Type B pancreatic cell (in vitro differentiated cells): ENCODE data around the gene SLCO6A1. TPM values are rescaled to one million over a fixed set of nuclear protein-coding genes. Genes with fewer than 3 reads are reported as not detected.
"Not testable (repeated sequence)": the region's sequence is repeated elsewhere in the genome, so short reads cannot be mapped to it uniquely, and the experiment has no call there.

Source experiments
- DNase-seq: peaks from one replicate; pipeline ENCODE4 v3.0.0; 2021; ENCODE audit warnings: mixed read lengths; ENCODE audit not compliant: unreplicated experiment; ENCODE audit errors: extremely low spot score
- H3K27ac Mint-ChIP-seq: 2 replicates; pipeline ENCODE4 v1.8.0; 2021; ENCODE audit warnings: mild to moderate bottlenecking, mixed read lengths
- H3K27me3 Mint-ChIP-seq: 2 replicates; pipeline ENCODE4 v1.8.0; 2021; ENCODE audit warnings: mixed read lengths
- H3K36me3 Mint-ChIP-seq: 2 replicates; pipeline ENCODE4 v1.8.0; 2021; ENCODE audit warnings: mixed read lengths
- H3K4me1 Mint-ChIP-seq: one replicate; pipeline ENCODE4 v1.8.0; 2021; ENCODE audit warnings: mixed read lengths; ENCODE audit not compliant: unreplicated experiment
- H3K4me3 Mint-ChIP-seq: 2 replicates; pipeline ENCODE4 v1.8.0; 2021; ENCODE audit warnings: mild to moderate bottlenecking, mixed read lengths
- H3K9me3 Mint-ChIP-seq: 2 replicates; pipeline ENCODE4 v1.8.0; 2021; ENCODE audit warnings: mixed read lengths
- total RNA-seq: library from RNA; stranded (reverse); gene quantifications from 2 replicates; pipeline ENCODE4 v1.2.1, GENCODE V29; 2021; ENCODE audit warnings: low replicate concordance
- TF ChIP-seq, protein P1 (sequence below): fragments of 200-600 bp; sonication (generic); conservative IDR thresholded peaks from 2 replicates; pipeline ENCODE4 v1.5.0; 2021; ENCODE audit warnings: antibody characterized with exemption, mild to moderate bottlenecking

Gene SLCO6A1
- total RNA-seq, 1 donor from 2014 or later, result 0.43 TPM

DNA sequence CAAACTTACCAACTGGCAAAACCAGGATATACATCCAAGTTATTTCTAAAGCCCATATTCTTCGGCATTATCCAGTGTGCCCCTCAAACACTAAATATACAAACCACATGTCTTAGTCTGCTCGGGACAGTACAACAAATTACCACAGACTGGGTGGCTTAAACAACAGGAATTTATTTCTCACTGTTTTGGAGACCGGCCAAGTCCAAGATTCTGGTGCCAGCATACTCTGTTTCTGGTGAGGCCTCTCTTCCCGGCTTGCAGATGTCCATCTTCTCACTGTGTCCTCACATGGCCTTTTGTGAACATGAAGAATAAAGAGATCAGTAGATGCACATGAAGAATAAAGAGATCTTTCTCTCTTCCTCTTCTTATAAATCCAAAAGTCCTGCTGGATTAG lies 12.9 kb upstream of the SLCO6A1 start:
- Mint-ChIP-seq H3K27ac (no peak overlapping the region), H3K27me3 (no peaks in the 10 kb centered on the region)
- TF ChIP-seq, protein P1, sequence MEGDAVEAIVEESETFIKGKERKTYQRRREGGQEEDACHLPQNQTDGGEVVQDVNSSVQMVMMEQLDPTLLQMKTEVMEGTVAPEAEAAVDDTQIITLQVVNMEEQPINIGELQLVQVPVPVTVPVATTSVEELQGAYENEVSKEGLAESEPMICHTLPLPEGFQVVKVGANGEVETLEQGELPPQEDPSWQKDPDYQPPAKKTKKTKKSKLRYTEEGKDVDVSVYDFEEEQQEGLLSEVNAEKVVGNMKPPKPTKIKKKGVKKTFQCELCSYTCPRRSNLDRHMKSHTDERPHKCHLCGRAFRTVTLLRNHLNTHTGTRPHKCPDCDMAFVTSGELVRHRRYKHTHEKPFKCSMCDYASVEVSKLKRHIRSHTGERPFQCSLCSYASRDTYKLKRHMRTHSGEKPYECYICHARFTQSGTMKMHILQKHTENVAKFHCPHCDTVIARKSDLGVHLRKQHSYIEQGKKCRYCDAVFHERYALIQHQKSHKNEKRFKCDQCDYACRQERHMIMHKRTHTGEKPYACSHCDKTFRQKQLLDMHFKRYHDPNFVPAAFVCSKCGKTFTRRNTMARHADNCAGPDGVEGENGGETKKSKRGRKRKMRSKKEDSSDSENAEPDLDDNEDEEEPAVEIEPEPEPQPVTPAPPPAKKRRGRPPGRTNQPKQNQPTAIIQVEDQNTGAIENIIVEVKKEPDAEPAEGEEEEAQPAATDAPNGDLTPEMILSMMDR, result no peak

DNA sequence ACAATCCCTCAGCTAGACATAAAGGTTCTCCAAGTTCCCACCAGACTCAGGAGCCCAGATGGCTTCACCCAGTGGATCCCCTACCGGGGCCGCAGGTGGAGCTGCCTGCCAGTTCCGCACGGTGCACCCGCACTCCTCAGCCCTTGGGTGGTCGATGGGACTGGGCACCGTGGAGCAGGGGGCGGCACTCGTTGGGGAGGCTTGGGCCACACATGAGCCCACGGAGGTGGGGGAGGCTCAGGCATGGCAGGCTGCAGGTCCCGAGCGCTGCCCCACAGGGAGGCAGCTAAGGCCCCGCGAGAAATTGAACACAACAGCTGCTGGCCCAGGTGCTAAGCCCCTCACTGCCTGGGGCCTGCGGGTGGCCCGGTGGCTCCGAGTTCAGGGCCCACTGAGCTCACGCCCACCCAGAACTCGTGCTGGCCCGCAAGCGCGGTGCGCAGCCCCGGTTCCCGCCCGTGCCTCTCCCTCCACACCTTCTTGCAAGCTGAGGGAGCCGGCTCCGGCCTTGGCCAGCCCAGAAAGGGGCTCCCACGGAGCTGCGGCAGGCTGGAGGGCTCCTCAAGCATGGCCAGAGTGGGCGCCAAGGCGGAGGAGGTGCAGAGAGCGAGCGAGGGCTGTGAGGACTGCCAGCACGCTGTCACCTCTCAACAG lies 7.4 kb downstream of the SLCO6A1 start:
- not testable (repeated sequence) for H3K4me3 Mint-ChIP-seq, H3K4me1 Mint-ChIP-seq, H3K9me3 Mint-ChIP-seq, DNase-seq, H3K27me3 Mint-ChIP-seq, H3K27ac Mint-ChIP-seq, H3K36me3 Mint-ChIP-seq

More for the DNA sequence above, 12.9 kb upstream of the SLCO6A1 start:
- Mint-ChIP-seq H3K36me3 (no peaks in the 10 kb centered on the region), H3K9me3 (no peaks in the 10 kb centered on the region), H3K4me1 (no peaks in the 10 kb centered on the region), H3K4me3 (no peak overlapping the region)
- no peak for DNase-seq

DNA sequence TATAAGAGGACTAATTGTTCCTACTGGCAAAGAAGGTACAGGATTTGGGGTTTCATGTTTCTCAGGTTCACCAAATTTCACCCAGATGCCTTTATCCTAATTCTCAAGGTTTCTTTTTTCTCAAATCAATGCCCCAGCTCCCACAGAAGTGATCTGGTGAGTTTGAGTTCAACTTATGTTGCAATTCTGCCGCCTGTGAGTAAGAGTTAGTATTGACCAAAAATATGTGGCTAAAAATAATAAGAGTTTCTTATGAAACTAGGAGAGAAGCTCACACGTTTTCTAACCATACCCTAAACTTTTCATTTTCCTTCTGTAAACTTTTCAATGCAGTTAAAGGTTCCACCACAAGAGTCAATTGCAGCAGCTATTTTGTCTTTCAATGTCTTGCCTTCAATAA lies 15.1 kb downstream of the SLCO6A1 start:
- H3K27me3 Mint-ChIP-seq, result no peaks in the 10 kb centered on the region
- no peaks in the 10 kb centered on the region for H3K9me3 Mint-ChIP-seq
- no peak for DNase-seq
- TF ChIP-seq, protein P1, result no peak
- no peak overlapping the region for H3K27ac Mint-ChIP-seq
- no peaks in the 10 kb centered on the region for H3K4me1 Mint-ChIP-seq
- H3K36me3 Mint-ChIP-seq, result no peaks in the 10 kb centered on the region
- H3K4me3 Mint-ChIP-seq, result no peak overlapping the region

DNA sequence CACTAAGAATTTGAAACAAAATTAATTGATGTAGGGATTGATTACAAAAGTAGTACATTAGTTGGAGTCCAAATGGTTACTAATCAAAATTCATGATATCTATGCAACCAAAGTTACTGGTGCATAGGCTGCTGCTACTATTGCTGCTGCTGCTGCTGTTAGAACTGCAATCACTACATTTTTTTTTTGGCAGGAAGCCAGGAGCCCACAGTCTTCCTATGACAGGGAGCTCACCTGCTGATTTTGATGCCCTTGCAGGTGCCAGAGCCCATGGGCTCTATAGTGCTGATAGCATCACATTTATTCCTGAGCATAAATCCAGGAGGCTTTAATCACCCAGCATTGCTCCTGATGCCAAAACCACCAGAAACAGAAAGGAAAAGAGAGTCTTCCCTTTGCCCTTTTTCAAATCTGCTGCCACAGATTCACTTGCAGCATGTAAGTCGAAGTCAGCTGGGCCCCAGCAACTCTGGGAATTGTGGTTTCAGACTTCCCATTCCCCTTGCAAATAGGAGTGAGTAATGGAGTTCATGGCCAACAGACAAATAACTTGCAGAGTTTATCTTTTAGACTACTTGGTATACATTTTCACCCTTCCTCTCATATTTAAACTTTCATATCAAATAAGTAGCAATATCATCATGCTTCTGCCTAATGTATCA lies 17.6 kb downstream of the SLCO6A1 start:
- Mint-ChIP-seq H3K27me3 (no peaks in the 10 kb centered on the region), H3K27ac (no peak overlapping the region), H3K9me3 (no peaks in the 10 kb centered on the region), H3K4me3 (no peak overlapping the region), H3K4me1 (no peaks in the 10 kb centered on the region), H3K36me3 (no peaks in the 10 kb centered on the region)
- TF ChIP-seq, protein P1, result no peak
- DNase-seq, result no peak

DNA sequence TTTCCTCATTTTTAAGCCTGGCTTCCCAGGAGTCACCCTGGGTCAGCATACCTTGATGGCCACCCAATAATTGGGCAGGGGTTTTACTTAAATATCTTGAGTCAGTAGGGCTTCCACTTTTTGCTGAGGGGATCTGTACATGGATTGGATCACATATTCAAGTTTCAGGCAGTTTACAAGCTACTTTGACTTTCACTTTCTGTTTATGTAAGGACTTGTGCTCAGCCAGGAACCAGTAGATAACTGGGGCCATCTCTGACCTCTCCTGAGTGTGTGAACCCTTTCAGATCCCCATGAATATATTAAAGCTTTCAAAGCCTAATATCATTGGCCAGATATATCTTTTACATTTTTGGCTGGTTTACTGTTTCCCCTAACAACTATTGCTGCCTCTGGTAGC lies 45.1 kb downstream of the SLCO6A1 start:
- DNase-seq, result no peak
- H3K27me3 Mint-ChIP-seq, result no peaks in the 10 kb centered on the region
- TF ChIP-seq, protein P1, result no peak
- no peak overlapping the region for H3K27ac Mint-ChIP-seq
- H3K4me1 Mint-ChIP-seq, result no peaks in the 10 kb centered on the region
- no peaks in the 10 kb centered on the region for H3K36me3 Mint-ChIP-seq
- H3K4me3 Mint-ChIP-seq, result no peak overlapping the region
- peaks cover 5% of the 10 kb centered on the region for H3K9me3 Mint-ChIP-seq

DNA sequence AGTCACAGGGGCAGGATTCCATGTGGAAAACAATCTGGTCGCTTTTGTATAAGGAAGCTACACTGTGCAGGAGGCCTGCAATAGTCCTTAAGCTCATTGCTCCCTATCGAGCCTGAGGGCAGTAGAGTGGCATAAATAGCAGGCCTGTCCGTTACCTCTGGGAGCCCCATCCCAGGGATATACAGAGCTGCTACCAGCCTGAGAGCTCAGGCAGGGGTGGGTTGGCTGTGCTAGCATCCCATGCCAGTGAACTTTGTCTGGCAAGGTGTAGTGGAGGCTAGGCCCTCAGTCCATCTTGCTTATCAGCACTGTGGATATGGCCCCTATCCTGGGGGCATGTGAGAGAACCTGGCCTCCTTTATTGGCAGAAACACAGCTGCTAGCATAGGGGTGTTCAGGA lies 47.7 kb downstream of the SLCO6A1 start:
- H3K4me1 Mint-ChIP-seq, result no peaks in the 10 kb centered on the region
- H3K36me3 Mint-ChIP-seq, result no peaks in the 10 kb centered on the region
- TF ChIP-seq, protein P1, result no peak
- H3K27me3 Mint-ChIP-seq, result no peaks in the 10 kb centered on the region
- DNase-seq, result no peak
- H3K27ac Mint-ChIP-seq, result no peak overlapping the region
- H3K4me3 Mint-ChIP-seq, result no peak overlapping the region
- peaks cover 5% of the 10 kb centered on the region for H3K9me3 Mint-ChIP-seq
